HG03097 (cell line): ENCODE results near the gene ACACB.

Source experiments
- ATAC-seq: cut with Tn5 transposase; IDR thresholded peaks from one replicate; pipeline ENCODE4 v1.9.1; 2021; ENCODE audit not compliant: unreplicated experiment, low FRiP score

Gene ACACB

GRCh38 chr12:109115758-109116610 lies at the start of gene ACACB:
ACACB (plus strand) TSS chr12:109116587; CDS start chr12:109139406, 22,819 bp downstream.
- ATAC-seq: no peak

- ATAC-seq: no peak
These were observed 46.8 kb upstream of the ACACB start for GRCh38 chr12:109069307-109070271.

DNA sequence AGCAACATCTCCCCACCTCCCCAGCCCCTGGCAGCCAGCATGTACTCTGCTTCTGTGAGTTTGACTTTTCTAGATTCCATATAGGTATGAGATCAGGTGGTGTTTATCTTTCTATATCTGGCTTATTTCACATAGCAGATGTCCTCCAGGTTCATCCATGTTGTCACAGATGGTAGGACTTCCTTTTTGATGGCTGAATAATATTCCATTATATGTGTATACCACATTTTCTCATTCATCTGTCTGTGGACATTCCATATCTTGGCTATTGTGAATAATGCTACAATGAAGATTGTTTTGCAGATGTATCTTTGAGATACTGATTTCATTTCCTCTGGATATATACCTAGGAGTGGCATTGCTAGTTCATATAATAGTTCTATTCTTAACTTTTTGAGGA lies 41.5 kb upstream of the ACACB start:
- no peak for ATAC-seq

GRCh38 chr12:109082751-109083150 lies 33.6 kb upstream of the ACACB start:
- no peak for ATAC-seq

DNA sequence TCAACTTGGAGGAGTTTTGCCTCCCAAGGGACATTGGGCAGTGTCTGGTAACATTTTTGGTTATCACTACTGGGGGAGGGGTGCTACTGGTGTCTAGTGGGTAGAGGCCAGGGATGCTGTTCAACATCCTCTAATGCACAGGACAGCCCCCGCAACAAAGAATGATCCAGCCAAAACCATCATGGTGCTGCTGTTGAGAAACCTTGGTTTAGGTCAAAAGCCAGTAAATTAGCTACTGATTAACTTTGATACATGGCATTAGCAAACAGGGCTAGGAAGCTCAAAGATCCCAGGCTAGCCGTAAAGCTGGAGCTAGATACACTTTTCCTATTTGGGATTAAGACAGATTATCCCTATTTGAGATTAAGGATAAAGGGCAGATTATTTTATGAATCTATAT lies 32.0 kb upstream of the ACACB start:
- no peak for ATAC-seq

DNA sequence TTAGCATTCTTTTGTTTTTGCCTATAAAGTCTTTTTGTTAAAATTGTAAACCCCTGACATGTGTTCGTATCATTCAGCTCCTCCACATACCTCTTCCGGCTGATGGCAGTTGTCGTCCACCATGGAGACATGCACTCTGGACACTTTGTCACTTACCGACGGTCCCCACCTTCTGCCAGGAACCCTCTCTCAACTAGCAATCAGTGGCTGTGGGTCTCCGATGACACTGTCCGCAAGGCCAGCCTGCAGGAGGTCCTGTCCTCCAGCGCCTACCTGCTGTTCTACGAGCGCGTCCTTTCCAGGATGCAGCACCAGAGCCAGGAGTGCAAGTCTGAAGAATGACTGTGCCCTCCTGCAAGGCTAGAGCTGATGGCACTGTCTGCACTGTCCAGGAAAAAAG lies 30.8 kb upstream of the ACACB start:
- ATAC-seq: no peak

- no peak for ATAC-seq
These were observed 29.1 kb upstream of the ACACB start for GRCh38 chr12:109087250-109087649.

- ATAC-seq: no peak
These were observed 27.6 kb upstream of the ACACB start for GRCh38 chr12:109088818-109089217.

GRCh38 chr12:109089683-109090082 lies 26.7 kb upstream of the ACACB start:
- ATAC-seq: no peak

- ATAC-seq: no peak
These were observed 23.8 kb upstream of the ACACB start for GRCh38 chr12:109092497-109093021.

GRCh38 chr12:109093022-109093918 lies 23.1 kb upstream of the ACACB start, which contains the start of gene ALKBH2:
ALKBH2 (minus strand) TSS chr12:109093472; CDS start chr12:109092786, 686 bp downstream.
- peak; percentile 82 for ATAC-seq

GRCh38 chr12:109097140-109097434 lies 19.3 kb upstream of the ACACB start:
- no peak for ATAC-seq

- peak; percentile 71 for ATAC-seq
These were observed 18.8 kb upstream of the ACACB start, which contains the start of gene UNG for GRCh38 chr12:109097435-109098182. UNG (plus strand) TSS chr12:109097597; CDS start chr12:109097680, 83 bp downstream.

GRCh38 chr12:109098183-109098604 lies 18.2 kb upstream of the ACACB start:
- ATAC-seq: peak; percentile 13

- no peak for ATAC-seq
These were observed 17.7 kb upstream of the ACACB start for GRCh38 chr12:109098651-109099050.

- no peak for ATAC-seq
These were observed 16.9 kb upstream of the ACACB start for GRCh38 chr12:109099431-109100020.

DNA sequence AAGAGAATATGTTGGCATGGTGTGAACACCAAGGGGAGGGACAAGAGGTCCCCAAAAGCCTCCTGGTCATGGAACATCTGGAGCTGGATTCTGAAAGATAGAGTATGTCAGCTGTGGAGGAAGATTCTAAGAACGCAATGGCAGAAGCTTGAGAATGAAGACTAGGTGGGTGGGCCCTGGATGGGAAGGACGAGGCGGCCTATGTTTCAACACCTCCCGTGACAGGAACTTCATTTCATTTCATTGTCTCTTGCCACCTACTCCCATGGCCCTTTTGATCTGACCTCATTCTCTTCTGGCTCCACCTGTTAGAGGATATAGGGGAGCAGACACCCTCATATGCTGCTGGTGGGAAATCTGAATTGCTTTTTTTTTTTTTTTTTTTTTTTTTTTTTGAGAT lies 15.6 kb upstream of the ACACB start:
- ATAC-seq: no peak

DNA sequence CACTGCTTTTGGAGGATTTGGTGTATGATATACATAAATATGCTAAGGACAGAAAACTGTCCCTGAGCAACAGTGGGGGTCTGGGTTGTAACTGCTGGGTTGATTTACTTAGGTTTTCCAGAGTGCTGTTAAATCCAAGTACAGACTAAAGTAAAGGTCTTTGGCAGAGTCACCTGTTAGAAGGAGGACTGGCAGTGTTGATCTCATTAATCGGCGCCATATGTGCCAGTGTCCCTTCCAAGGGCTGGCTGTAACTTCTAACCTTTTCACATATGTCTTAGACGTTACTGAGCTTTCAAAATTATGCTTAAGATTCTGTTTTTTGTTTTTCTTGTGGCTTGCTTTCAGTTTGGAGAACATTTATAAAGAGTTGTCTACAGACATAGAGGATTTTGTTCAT lies 13.9 kb upstream of the ACACB start:
- ATAC-seq: no peak

DNA sequence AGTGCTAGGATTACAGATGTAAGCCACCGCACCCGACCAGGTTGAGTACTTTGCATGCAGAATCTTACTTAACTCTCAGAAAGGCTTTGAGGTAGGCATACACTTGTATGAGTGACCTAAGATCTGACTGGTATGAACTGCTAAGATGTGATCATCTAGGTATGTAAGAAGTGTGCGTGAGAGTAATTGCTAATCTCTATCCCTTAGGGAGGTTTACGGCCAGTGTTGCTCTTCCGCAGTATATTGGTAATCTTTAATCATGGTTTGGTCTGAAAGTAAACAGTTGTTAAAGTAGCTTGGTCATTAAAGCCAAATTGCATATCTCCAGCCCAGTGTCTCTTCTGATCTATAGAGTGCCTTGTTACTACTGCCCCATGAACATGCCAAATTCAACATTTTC lies 11.2 kb upstream of the ACACB start:
- ATAC-seq: no peak
